IMR-90 (cell line): ENCODE measurements around the gene FUT7.

ENCODE experiments used
- BHLHE40 ChIP-seq: fragments of 150-350 bp; IDR thresholded peaks from 2 replicates; pipeline ENCODE4 v1.6.1; 2016; ENCODE audit warnings: mild to moderate bottlenecking, low read depth, low read length
- CEBPB ChIP-seq: IDR thresholded peaks from 2 replicates; pipeline ENCODE4 v1.6.1; 2012; ENCODE audit warnings: low read depth, low read length, improper control_type of control experiment
- CTCF ChIP-seq: conservative IDR thresholded peaks from 2 replicates; pipeline ENCODE4 v1.5.1; 2012; ENCODE audit warnings: mild to moderate bottlenecking, low read depth, low read length, improper control_type of control experiment
- ELK1 ChIP-seq: fragments of 150-350 bp; IDR thresholded peaks from 2 replicates; pipeline ENCODE4 v1.6.1; 2016; ENCODE audit warnings: low read depth, mild to moderate bottlenecking, low read length, moderate library complexity, borderline replicate concordance
- FOS ChIP-seq: fragments of 150-350 bp; IDR thresholded peaks from 2 replicates; pipeline ENCODE4 v1.6.1; 2016; ENCODE audit warnings: low read depth, low read length
- MAFK ChIP-seq: IDR thresholded peaks from 2 replicates; pipeline ENCODE4 v1.6.1; 2012; ENCODE audit warnings: low read depth, low read length, improper control_type of control experiment
- MAZ ChIP-seq: IDR thresholded peaks from 2 replicates; pipeline ENCODE4 v1.6.1; 2012; ENCODE audit warnings: low read depth, mild to moderate bottlenecking, low read length, improper control_type of control experiment, moderate library complexity, borderline replicate concordance
- POLR2A ChIP-seq: IDR thresholded peaks from 2 replicates; pipeline ENCODE4 v1.6.1; 2012; ENCODE audit warnings: mild to moderate bottlenecking, low read depth, low read length
- RAD21 ChIP-seq: IDR thresholded peaks from 2 replicates; pipeline ENCODE4 v1.6.1; 2012; ENCODE audit warnings: low read length, improper control_type of control experiment
- RCOR1 ChIP-seq: IDR thresholded peaks from 2 replicates; pipeline ENCODE4 v1.6.1; 2012; ENCODE audit warnings: mild to moderate bottlenecking, low read length, improper control_type of control experiment; ENCODE audit not compliant: insufficient replicate concordance
- RFX5 ChIP-seq: IDR thresholded peaks from 2 replicates; pipeline ENCODE4 v1.8.0; 2012; ENCODE audit warnings: low read depth, mild to moderate bottlenecking, low read length, moderate library complexity
- TF ChIP-seq, protein P1 (sequence below): fragments of 150-350 bp; IDR thresholded peaks from 2 replicates; pipeline ENCODE4 v1.6.1; 2017; ENCODE audit warnings: mild to moderate bottlenecking, antibody characterized with exemption, low read length, low read depth

- TF ChIP-seq CTCF, result no peak
- no peak for TF ChIP-seq CEBPB
- TF ChIP-seq ELK1, result no peak
- TF ChIP-seq BHLHE40, result no peak
- no peak for TF ChIP-seq FOS
- no peak for TF ChIP-seq RFX5
- TF ChIP-seq, protein P1, sequence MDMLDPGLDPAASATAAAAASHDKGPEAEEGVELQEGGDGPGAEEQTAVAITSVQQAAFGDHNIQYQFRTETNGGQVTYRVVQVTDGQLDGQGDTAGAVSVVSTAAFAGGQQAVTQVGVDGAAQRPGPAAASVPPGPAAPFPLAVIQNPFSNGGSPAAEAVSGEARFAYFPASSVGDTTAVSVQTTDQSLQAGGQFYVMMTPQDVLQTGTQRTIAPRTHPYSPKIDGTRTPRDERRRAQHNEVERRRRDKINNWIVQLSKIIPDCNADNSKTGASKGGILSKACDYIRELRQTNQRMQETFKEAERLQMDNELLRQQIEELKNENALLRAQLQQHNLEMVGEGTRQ, result no peak
- no peak for TF ChIP-seq RAD21
- TF ChIP-seq MAFK, result no peak
- TF ChIP-seq MAZ, result no peak
- no peak for TF ChIP-seq POLR2A
- TF ChIP-seq RCOR1, result no peak
Measured at GRCh38 chr9:137074657-137075274, 42.9 kb upstream of the FUT7 start.
